NCI-H2227 treated with DMSO at 0.1 percent for 48 hours (cell line): ENCODE data around the gene NUDT7.

Source experiments
- DNase-seq: peaks from one replicate; lab custom pipeline; 2025; lab: John Stamatoyannopoulos, UW

Gene NUDT7

GRCh38 chr16:77780378-77780837 is 58.1 kb downstream of the NUDT7 start:
- no peak for DNase-seq

GRCh38 chr16:77781091-77781490 is 58.8 kb downstream of the NUDT7 start:
- DNase-seq: no peak

- DNase-seq: no peak
These were observed 60.4 kb downstream of the NUDT7 start for GRCh38 chr16:77782694-77783093.

- no peak for DNase-seq
These were observed 62.4 kb downstream of the NUDT7 start for GRCh38 chr16:77784441-77785372.

GRCh38 chr16:77785373-77785764 is 63.1 kb downstream of the NUDT7 start:
- DNase-seq: no peak

GRCh38 chr16:77786186-77786847 is 64.0 kb downstream of the NUDT7 start:
- no peak for DNase-seq

- DNase-seq: no peak
These were observed 65.1 kb downstream of the NUDT7 start for GRCh38 chr16:77787452-77787851.

GRCh38 chr16:77788181-77789084 is 66.1 kb downstream of the NUDT7 start, which contains the start of gene VAT1L:
VAT1L (plus strand) TSS chr16:77788564; CDS start chr16:77788683, 119 bp downstream.
- DNase-seq: peak; percentile 38

- DNase-seq: no peak
These were observed 67.0 kb downstream of the NUDT7 start for GRCh38 chr16:77789085-77790008.

- no peak for DNase-seq
These were observed 67.7 kb downstream of the NUDT7 start for GRCh38 chr16:77790009-77790372.

GRCh38 chr16:77790912-77791311 is 68.6 kb downstream of the NUDT7 start:
- DNase-seq: no peak
